Heart left ventricle (tissue), 16 donors: ENCODE results near the gene CARD14. TPM values are rescaled to one million over a fixed set of nuclear protein-coding genes. Genes with fewer than 3 reads are reported as not detected.
A peak's percentile ranks its signal among the peaks of the same experiment; 100 is the strongest.

ENCODE experiments used
- ATAC-seq, 4 donors: fragments of 200-7000 bp; cut with Tn5 transposase; one replicate each; pipeline ENCODE4 v1.9.1; 2020 to 2022; ENCODE audit warnings: moderate library complexity in 4 of 4, mild to moderate bottlenecking in 3 of 4, moderate number of reproducible peaks in 1 of 4
- DNase-seq, 5 donors: peaks; one replicate each; pipeline ENCODE4 v3.0.0-alpha.2; 2020
- H3K27ac ChIP-seq, 12 donors: fragments of 200-600 bp; sonication (generic) in 4 of 12; one replicate each; pipeline versions ENCODE4 v1.5.0 to v1.8.0; 2016 to 2022; ENCODE audit warnings: mild to moderate bottlenecking in 2 of 12
- H3K27me3 ChIP-seq, 9 donors: fragments of 200-600 bp; sonication (generic) in 2 of 9; one replicate each; pipeline versions ENCODE4 v1.5.1 to v1.8.0; 2016 to 2022; ENCODE audit warnings: mild to moderate bottlenecking in 3 of 9
- H3K36me3 ChIP-seq, 9 donors: fragments of 200-600 bp; sonication (generic) in 2 of 9; one replicate each; pipeline versions ENCODE4 v1.5.0 to v1.8.0; 2018 to 2022; ENCODE audit warnings: mild to moderate bottlenecking in 2 of 9
- H3K4me1 ChIP-seq, 12 donors: fragments of 200-600 bp; sonication (generic) in 4 of 12; one replicate each; pipeline versions ENCODE4 v1.5.0 to v1.8.0; 2016 to 2022; ENCODE audit warnings: mild to moderate bottlenecking in 3 of 12
- H3K4me3 ChIP-seq, 12 donors: fragments of 200-600 bp; sonication (generic) in 4 of 12; one replicate each; pipeline versions ENCODE4 v1.5.0 to v1.8.0; 2017 to 2022; ENCODE audit warnings: mild to moderate bottlenecking in 9 of 12, moderate library complexity in 4 of 12
- H3K9me3 ChIP-seq, 12 donors: fragments of 200-600 bp; sonication (generic) in 4 of 12; one replicate each; pipeline versions ENCODE4 v1.5.0 to v1.8.0; 2016 to 2022; ENCODE audit warnings: mild to moderate bottlenecking in 1 of 12
- POLR2A ChIP-seq, 2 donors: fragments of 450-650 bp; IDR thresholded peaks; one replicate each; pipeline ENCODE4 v1.6.1; 2017; ENCODE audit warnings: antibody characterized with exemption in 2 of 2, mild to moderate bottlenecking in 2 of 2, moderate library complexity in 2 of 2
- WGBS, 4 donors: extraction: QIAGEN DNeasy Blood & Tissue Kit in 2 of 4; methylation state at CpG; one replicate each; pipeline versions ENCODE4 v1.1.5 to v1.1.7; 2013 to 2018; 5-methylcytosine and 5-hydroxymethylcytosine counted together
- intact Hi-C, 10 donors: fragments of 100-400 bp; cut with DNase I; formaldehyde crosslinking; loops; one replicate each; pipeline versions ENCODE4 v1.11.1 to v1.14.2; 2022
- polyA plus RNA-seq, 2 donors: library from polyadenylated mRNA; stranded (reverse); fragments of 200-250 nt; gene quantifications; one replicate each; pipeline ENCODE4 v1.2.3, GENCODE V29; 2013
- total RNA-seq, 9 donors: library from RNA; depleted of rRNA in 2 of 9; stranded (reverse); fragments of >200 nt in 2 of 9; fragmentation: NEBNext Ultra II Directional in 3 of 9; extraction: Animal tissue kit (Norgen Biotek cat#: 25700) in 3 of 9; gene quantifications; one replicate each; pipeline versions ENCODE4 v1.1.0 to v1.2.4, GENCODE V29; 2016 to 2023
- TF ChIP-seq, protein P1 (sequence below), 12 donors: fragments of 200-600 bp; sonication (generic) in 4 of 12; IDR thresholded peaks; one replicate each; pipeline versions ENCODE4 v1.5.0 to v1.8.0; 2018 to 2022; ENCODE audit warnings: antibody characterized with exemption in 12 of 12, mild to moderate bottlenecking in 5 of 12
- donor health status: ischemic (EF 13 %, LVEDD 7.1; RV severe dilation, severe dysfunction).
- donor health status: healthy with polysubstance abuse.
- donor health status: DM: no; HTN: yes; CAD: no.
- donor health status: DM: no; HTN: no; CAD: no.
- donor health status: ischemic (EF 25% LVEDD 6.9; RV normal size, moderate dysfunction).
- donor health status: ischemic (EF 25% LVEDD 5.7; RV mildly dilated, moderate dysfunction).
- donor health status: healthy.
- donor health status: DM: yes; HTN: yes; CAD: no.
- donor health status: ischemic (EF 35%, LVEDD 5.7; RV mildly dilated, moderate dysfunction).
- donor health status: nonischemic (EF 11% LVEDD 7.7; RV severe dilation, severe dysfunction).
- donor health status: DM: yes; HTN: yes; CAD: no.
- donor health status: PGD.
- donor health status: ischemic (EF 29% LVEDD 5.4; RV normal size, mild dysfunction).
- donor health status: nonischemic (EF 23%, LVEDD 6.1; RV moderate dilation, normal function).

CARD14 gene
- total and polyA plus RNA-seq, 11 donors: 0.11 to 0.44 (median 0.19) TPM; not detected in 5

DNA sequence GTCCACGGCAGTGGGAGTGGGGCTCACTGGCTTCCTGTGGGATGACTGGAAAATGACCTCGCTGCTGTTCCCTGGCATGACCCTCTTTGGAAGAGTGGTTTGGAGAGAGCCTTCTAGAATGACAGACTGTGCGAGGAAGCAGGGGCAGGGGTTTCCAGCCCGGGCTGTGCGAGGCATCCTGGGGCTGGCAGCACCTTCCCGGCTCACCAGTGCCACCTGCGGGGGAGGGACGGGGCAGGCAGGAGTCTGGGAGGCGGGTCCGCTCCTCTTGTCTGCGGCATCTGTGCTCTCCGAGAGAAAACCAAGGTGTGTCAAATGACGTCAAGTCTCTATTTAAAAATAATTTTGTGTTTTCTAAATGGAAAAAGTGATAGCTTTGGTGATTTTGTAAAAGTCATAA is 83.0 kb downstream of the CARD14 start:
- peak in 1 of 5 donors; percentile 48 for DNase-seq
- TF ChIP-seq, protein P1, sequence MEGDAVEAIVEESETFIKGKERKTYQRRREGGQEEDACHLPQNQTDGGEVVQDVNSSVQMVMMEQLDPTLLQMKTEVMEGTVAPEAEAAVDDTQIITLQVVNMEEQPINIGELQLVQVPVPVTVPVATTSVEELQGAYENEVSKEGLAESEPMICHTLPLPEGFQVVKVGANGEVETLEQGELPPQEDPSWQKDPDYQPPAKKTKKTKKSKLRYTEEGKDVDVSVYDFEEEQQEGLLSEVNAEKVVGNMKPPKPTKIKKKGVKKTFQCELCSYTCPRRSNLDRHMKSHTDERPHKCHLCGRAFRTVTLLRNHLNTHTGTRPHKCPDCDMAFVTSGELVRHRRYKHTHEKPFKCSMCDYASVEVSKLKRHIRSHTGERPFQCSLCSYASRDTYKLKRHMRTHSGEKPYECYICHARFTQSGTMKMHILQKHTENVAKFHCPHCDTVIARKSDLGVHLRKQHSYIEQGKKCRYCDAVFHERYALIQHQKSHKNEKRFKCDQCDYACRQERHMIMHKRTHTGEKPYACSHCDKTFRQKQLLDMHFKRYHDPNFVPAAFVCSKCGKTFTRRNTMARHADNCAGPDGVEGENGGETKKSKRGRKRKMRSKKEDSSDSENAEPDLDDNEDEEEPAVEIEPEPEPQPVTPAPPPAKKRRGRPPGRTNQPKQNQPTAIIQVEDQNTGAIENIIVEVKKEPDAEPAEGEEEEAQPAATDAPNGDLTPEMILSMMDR (IDR thresholded peaks at IDR 0.05): peak; percentile 23 to 49 (median 32)
- no peak for TF ChIP-seq POLR2A (IDR thresholded peaks at IDR 0.05)
- no peak overlapping the region for H3K27ac ChIP-seq
- no peak overlapping the region for H3K4me3 ChIP-seq
- peaks cover 0 to 27% (median 0%) of the 10 kb centered on the region in 12 donors for H3K4me1 ChIP-seq
- H3K27me3 ChIP-seq: no peaks in the 10 kb centered on the region
- peak in 3 of 4 donors; percentile 65 to 76 (median 73) for ATAC-seq
- intact Hi-C loops: loop anchor here in 1 of 10 donors (10.0 kb wide), 1 partner anchor 248 kb away; no protein-coding TSS in a partner anchor
- 63 to 78% (median 64%) methylated on average over 13 of the region's 13 CpGs for WGBS, 4 donors
- H3K9me3 ChIP-seq: no peaks in the 10 kb centered on the region
- peaks cover 0 to 50% (median 11%) of the 10 kb centered on the region in 9 donors for H3K36me3 ChIP-seq

DNA sequence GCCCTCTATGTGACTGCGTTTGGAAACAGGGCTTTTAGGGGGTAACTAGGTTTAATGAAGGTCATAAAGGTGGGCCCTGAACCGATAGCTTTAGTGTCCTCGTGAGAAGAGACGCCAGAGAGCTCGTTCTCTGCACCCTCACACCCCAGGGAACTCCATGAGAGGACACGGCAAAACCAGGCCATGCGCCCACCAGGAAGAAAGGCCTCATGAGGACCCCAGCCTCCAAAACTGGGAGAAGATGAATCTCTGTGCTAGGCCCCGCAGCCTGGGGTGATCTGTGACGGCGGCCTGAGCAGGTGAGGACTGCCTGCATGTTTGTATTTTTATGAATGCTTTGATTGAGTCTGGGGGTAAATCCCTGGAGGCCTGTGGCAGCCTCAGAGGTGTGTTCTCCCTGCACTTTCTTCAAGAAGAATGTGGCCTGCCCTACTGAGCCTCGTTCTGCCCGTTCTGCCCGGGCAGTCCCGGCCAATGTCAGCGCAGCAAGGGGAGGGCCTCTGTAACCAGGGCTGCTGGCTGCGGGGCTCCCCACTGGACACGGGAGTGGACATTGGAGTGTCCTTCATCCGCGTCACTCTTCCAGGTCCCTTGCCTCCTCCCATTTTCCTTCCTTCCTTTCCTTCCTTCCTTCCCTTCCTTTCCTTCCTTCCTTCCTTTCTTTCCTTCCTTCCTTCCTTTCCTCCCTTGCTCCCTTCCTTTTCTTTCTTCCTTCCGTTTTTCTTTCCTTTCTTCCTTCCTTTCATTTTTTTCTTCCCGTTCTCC is 84.0 kb downstream of the CARD14 start:
- H3K4me1 ChIP-seq: peaks cover 0 to 29% (median 0%) of the 10 kb centered on the region in 12 donors
- intact Hi-C loops: loop anchor here in 1 of 10 donors (10.0 kb wide), 1 partner anchor 249 kb away; no protein-coding TSS in a partner anchor

DNA sequence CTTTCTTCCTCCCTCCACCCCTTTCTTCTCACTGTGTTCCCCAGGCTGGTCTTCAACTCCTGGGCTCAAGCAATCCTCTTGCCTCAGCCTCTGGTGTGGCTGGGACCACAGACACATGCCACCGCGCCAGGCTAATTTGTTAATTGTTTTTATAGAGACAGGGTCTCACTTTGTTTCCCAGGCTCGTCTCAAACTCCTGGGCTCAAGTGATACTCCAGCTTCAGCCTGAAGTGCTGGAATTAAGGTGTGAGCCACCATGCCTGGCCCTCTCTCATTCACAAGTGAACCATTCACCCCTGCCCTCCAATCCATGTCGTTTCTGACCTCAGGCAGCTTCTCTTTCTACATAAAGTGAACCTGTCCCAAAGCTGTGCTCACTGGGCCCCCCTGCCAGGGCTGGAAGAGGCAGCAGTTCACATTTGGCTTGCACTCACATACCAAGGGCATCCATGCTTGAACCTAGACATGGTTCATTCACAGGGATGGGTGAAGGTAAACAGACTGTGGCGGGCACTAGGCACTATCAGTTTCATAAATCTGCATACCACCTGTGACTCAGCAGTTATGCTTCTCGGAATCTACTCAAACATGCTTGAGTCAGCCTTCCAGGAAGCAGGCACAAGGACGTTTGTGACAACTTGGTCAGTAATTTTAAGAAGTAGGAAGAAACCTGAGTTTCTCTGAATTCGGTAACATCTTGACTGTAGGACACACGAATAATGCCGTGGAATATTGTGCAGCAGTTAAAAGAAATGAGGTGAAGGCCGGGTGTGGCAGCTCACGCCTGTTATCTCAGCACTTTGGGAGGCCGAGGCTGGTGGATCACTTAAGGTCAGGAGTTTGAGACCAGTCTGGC is 84.8 kb downstream of the CARD14 start:
- intact Hi-C loops: loop anchor here in 2 of 10 donors (5.0 to 10.0 kb wide), 2 partner anchors 107 to 250 kb away; partner anchors contain the start of gene EIF4A3 (in 1 of the 2)
- DNase-seq: no peak
- peak overlapping the region in 2 of 12 donors; percentile 17 to 90 for H3K27ac ChIP-seq

More for the DNA sequence above, 84.0 kb downstream of the CARD14 start:
- Histone ChIP-seq H3K9me3 (no peaks in the 10 kb centered on the region), H3K4me3 (no peak overlapping the region), H3K36me3 (peaks cover 0 to 43% (median 11%) of the 10 kb centered on the region in 9 donors), H3K27me3 (no peaks in the 10 kb centered on the region), H3K27ac (peak overlapping the region in 2 of 12 donors; percentile 12 to 90)
- ATAC-seq (no peak), DNase-seq (no peak)
- WGBS, 4 donors: 88 to 90% (median 88%) methylated on average over 19 to 21 of the region's 21 CpGs
- TF ChIP-seq, protein P1 (IDR thresholded peaks at IDR 0.05): no peak
- no peak for TF ChIP-seq POLR2A (IDR thresholded peaks at IDR 0.05)

More for the DNA sequence above, 84.8 kb downstream of the CARD14 start:
- peak in 3 of 4 donors; percentile 28 to 52 (median 49) for ATAC-seq
- no peaks in the 10 kb centered on the region for H3K27me3 ChIP-seq
- H3K4me1 ChIP-seq: peaks cover 0 to 37% (median 3%) of the 10 kb centered on the region in 12 donors
- peaks cover 0 to 35% (median 11%) of the 10 kb centered on the region in 9 donors for H3K36me3 ChIP-seq
- no peak for TF ChIP-seq POLR2A (IDR thresholded peaks at IDR 0.05)
- TF ChIP-seq, protein P1 (IDR thresholded peaks at IDR 0.05): no peak
- H3K9me3 ChIP-seq: no peaks in the 10 kb centered on the region
- WGBS, 4 donors: 82 to 84% (median 82%) methylated on average over 13 of the region's 13 CpGs
- H3K4me3 ChIP-seq: no peak overlapping the region
